Body of pancreas (tissue), 4 donors: ENCODE data around the gene HNRNPA3. TPM values are rescaled to one million over a fixed set of nuclear protein-coding genes. Genes with fewer than 3 reads are reported as not detected.

Experiments
- ATAC-seq: fragments of 150-250 bp; one replicate; pipeline ENCODE4 v1.9.1; 2016
- DNase-seq, 4 donors: peaks; one replicate each; pipeline ENCODE4 v3.0.0-alpha.2; 2019
- H3K27ac ChIP-seq, 4 donors: fragments of 200-600 bp; sonication (generic); 1 replicate in 3 of 4; 2 replicates in 1 of 4; pipeline versions ENCODE4 v1.5.1 to v1.6.1; 2016 to 2019; ENCODE audit warnings: mild to moderate bottlenecking in 1 of 4, mixed read lengths in 1 of 4, moderate library complexity in 1 of 4
- H3K27me3 ChIP-seq, 2 donors: fragments of 200-600 bp; sonication (generic); one replicate each; pipeline ENCODE4 v1.6.0; 2016; ENCODE audit warnings: mild to moderate bottlenecking in 1 of 2
- H3K36me3 ChIP-seq, 2 donors: fragments of 200-600 bp; sonication (generic); replicated peaks in 1 of 2; 2 replicates each; pipeline ENCODE4 v1.5.1; 2016; ENCODE audit warnings: low read depth in 2 of 2; ENCODE audit not compliant: insufficient read depth in 1 of 2
- H3K4me1 ChIP-seq: fragments of 200-600 bp; sonication (generic); one replicate; pipeline ENCODE4 v1.6.0; 2016
- H3K4me3 ChIP-seq, 2 donors: fragments of 200-600 bp; sonication (generic); 1 replicate in 1 of 2; 2 replicates in 1 of 2; pipeline ENCODE4 v1.5.1; 2016 to 2019
- H3K9me3 ChIP-seq, 3 donors: fragments of 200-600 bp; sonication (generic); 1 replicate in 2 of 3; 2 replicates in 1 of 3; pipeline ENCODE4 v1.5.1; 2016
- POLR2A ChIP-seq, 3 donors: fragments of 450-650 bp; IDR thresholded peaks; one replicate each; pipeline ENCODE4 v1.6.1; 2016; ENCODE audit warnings: antibody characterized with exemption in 3 of 3, mild to moderate bottlenecking in 2 of 3
- WGBS, 2 donors: methylation state at CpG; one replicate each; pipeline ENCODE4 v1.1.5; 2017; 5-methylcytosine and 5-hydroxymethylcytosine counted together
- intact Hi-C: fragments of 100-400 bp; cut with DNase I; formaldehyde crosslinking; loops from one replicate; pipeline ENCODE4 v1.15.1; 2023
- total RNA-seq, 2 donors: library from RNA; depleted of rRNA; stranded (reverse); fragments of >200 nt; gene quantifications; one replicate each; pipeline ENCODE4 v1.1.0, GENCODE V29; 2016
- TF ChIP-seq, protein P1 (sequence below), 7 experiments: fragments of 450-650 bp in 4 of 7; fragments of 200-600 bp in 3 of 7; sonication (generic) in 3 of 7; IDR thresholded peaks; one replicate each; pipeline ENCODE4 v1.5.1; 2016 to 2019; ENCODE audit warnings: antibody characterized with exemption in 7 of 7

HNRNPA3 gene
- total RNA-seq, 2 donors from 2014 or later, result 44.1 to 58.0 TPM

DNA sequence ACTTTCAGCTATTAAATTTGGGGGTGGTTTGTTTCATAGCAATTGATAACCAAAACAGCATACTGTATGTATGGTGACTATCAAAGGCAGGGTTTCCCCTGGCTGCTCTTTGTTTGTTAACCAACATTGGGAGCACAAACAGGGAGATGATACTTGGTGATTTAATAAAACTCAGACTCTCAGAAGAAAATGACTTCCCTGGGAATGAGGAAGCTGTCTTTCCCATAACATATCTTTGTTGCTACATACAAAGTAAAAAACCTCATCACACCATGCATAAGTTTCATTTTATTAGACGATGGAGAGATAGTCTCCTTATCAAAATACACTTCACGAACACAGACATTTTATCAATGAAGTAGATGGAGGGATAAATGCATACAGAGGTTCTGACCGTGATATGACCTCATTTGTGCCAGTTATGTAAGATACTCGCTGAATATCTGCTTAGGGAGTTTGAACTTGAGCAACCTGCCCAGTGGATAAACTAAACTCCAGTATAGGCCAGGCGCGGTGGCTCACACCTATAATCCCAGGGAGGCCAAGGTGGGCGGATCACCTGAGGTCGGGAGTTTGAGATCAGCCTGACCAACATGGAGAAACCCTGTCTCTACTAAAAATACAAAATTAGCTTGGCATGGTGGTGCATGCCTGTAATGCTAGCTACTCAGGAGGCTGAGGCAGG lies 55.7 kb downstream of the HNRNPA3 start:
- Histone ChIP-seq H3K27ac (no peak overlapping the region), H3K9me3 (no peaks in the 10 kb centered on the region), H3K27me3 (no peaks in the 10 kb centered on the region), H3K4me3 (no peak overlapping the region), H3K36me3 (no peaks in the 10 kb centered on the region), H3K4me1 (peaks cover 18% of the 10 kb centered on the region)
- TF ChIP-seq, protein P1, sequence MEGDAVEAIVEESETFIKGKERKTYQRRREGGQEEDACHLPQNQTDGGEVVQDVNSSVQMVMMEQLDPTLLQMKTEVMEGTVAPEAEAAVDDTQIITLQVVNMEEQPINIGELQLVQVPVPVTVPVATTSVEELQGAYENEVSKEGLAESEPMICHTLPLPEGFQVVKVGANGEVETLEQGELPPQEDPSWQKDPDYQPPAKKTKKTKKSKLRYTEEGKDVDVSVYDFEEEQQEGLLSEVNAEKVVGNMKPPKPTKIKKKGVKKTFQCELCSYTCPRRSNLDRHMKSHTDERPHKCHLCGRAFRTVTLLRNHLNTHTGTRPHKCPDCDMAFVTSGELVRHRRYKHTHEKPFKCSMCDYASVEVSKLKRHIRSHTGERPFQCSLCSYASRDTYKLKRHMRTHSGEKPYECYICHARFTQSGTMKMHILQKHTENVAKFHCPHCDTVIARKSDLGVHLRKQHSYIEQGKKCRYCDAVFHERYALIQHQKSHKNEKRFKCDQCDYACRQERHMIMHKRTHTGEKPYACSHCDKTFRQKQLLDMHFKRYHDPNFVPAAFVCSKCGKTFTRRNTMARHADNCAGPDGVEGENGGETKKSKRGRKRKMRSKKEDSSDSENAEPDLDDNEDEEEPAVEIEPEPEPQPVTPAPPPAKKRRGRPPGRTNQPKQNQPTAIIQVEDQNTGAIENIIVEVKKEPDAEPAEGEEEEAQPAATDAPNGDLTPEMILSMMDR (IDR thresholded peaks at IDR 0.05), result no peak
- TF ChIP-seq POLR2A (IDR thresholded peaks at IDR 0.05), result no peak
- intact Hi-C loops, result no loop called here
- DNase-seq, result no peak
- ATAC-seq, result no peak
- 73 to 78% methylated on average over 7 to 8 of the region's 8 CpGs for WGBS, 2 donors

DNA sequence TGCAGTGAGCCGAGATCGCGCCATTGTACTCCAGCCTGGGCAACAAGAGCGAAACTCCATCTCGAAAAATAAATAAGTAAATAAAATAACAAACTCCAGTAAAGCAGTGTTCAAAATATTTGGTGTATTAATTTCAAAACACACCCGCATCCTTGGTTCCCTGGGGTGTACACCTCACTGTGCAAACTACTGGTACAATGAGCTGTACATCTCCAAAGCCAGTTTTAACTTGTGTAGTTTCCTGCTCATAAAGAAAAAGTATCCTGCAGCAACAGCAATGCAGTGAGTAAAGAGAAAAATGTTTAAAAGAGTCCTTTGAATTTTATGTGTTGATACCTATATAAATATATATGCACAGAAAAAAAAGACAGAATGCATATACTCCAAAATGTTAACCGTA lies 56.3 kb downstream of the HNRNPA3 start:
- DNase-seq (no peak), ATAC-seq (no peak)
- Histone ChIP-seq H3K27me3 (no peaks in the 10 kb centered on the region), H3K4me1 (peaks cover 23% of the 10 kb centered on the region), H3K36me3 (no peaks in the 10 kb centered on the region), H3K9me3 (no peaks in the 10 kb centered on the region), H3K27ac (no peak overlapping the region), H3K4me3 (no peak overlapping the region)
- WGBS, 2 donors, result 87 to 91% methylated on average over 7 of the region's 7 CpGs
- TF ChIP-seq POLR2A (IDR thresholded peaks at IDR 0.05), result no peak
- TF ChIP-seq, protein P1 (IDR thresholded peaks at IDR 0.05), result no peak
- intact Hi-C loops, result no loop called here

DNA sequence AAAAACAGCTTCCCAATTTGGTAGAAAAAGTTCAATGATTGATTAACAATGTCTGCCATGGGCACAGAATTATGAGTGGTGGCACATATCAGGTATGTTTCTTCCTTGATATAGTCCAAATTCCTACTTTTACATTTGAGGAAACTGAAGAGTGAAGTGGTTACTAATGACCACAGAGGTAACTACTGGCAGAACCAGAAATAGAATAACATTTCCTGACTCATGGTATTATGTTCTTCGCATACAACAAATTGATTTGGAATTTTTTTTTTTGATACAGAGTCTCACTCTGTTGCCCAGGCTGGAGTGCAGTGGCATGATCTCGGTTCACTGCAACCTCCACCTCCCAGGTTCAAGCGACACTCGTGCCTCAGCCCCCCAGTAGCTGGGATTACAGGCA lies 57.9 kb downstream of the HNRNPA3 start:
- intact Hi-C loops, result no loop called here
- H3K9me3 ChIP-seq, result no peaks in the 10 kb centered on the region
- H3K4me3 ChIP-seq, result no peak overlapping the region
- no peaks in the 10 kb centered on the region for H3K27me3 ChIP-seq
- DNase-seq, result no peak
- H3K4me1 ChIP-seq, result peaks cover 22% of the 10 kb centered on the region
- TF ChIP-seq, protein P1 (IDR thresholded peaks at IDR 0.05), result no peak
- no peak for TF ChIP-seq POLR2A (IDR thresholded peaks at IDR 0.05)
- no peaks in the 10 kb centered on the region for H3K36me3 ChIP-seq
- H3K27ac ChIP-seq, result no peak overlapping the region
- 86 to 87% methylated on average over 4 of the region's 4 CpGs for WGBS, 2 donors
- ATAC-seq, result no peak

DNA sequence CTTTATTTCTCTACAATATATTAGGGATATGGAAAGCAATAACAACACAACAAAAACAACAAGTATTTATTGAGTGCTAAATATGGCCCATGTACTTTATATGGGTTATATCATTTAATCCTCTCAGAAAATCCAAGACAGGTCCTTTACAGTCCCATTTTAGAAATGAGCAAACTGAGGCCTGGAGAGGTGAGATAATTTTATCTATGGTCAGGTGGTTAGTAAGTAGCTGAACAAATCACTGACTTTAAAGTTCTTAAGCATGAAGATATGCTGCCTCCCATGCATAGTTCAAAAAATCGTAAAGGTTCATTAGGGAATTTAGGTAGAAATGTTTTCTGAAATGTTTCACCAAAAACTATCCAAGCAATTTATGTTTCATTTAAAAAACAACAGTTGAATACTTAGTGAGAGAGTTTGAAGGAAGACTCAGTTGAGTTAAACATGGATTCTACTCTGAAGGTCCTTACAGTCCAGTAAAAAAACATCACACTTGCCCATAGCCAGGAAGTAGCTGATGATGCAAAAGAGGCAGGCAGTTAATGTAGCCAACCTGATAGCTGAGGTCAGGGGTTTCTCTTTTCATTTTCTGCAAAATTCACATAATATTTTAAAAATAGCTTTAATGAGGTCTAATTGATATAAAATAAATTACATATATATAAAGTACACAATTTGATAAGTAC lies 59.5 kb downstream of the HNRNPA3 start:
- Histone ChIP-seq H3K36me3 (no peaks in the 10 kb centered on the region), H3K9me3 (no peaks in the 10 kb centered on the region), H3K27ac (no peak overlapping the region), H3K27me3 (no peaks in the 10 kb centered on the region), H3K4me3 (no peak overlapping the region), H3K4me1 (peaks cover 7% of the 10 kb centered on the region)
- ATAC-seq, result no peak
- WGBS, 2 donors, result 96 to 97% methylated on average over 1 of the region's 1 CpG
- no peak for DNase-seq
- TF ChIP-seq, protein P1 (IDR thresholded peaks at IDR 0.05), result no peak
- TF ChIP-seq POLR2A (IDR thresholded peaks at IDR 0.05), result no peak
- intact Hi-C loops, result no loop called here
